HEK293 (cell line): Measurements from ENCODE around the gene ACVRL1.

Source experiments
- CTCF ChIP-seq: fragments of 450-650 bp; formaldehyde crosslinking; IDR thresholded peaks from 2 replicates; pipeline ENCODE4 v1.5.1; 2016; ENCODE audit warnings: missing biosample characterization, missing genetic modification characterization
- OSR2 ChIP-seq: fragments of 450-650 bp; formaldehyde crosslinking; IDR thresholded peaks from 2 replicates; pipeline ENCODE4 v1.5.1; 2016; ENCODE audit warnings: missing biosample characterization, missing genetic modification characterization
- ZNF274 ChIP-seq, 2 experiments: fragments of 200-500 bp in 1 of 2; fragments of 450-650 bp in 1 of 2; sonication (Bioruptor generic) in 1 of 2; formaldehyde crosslinking in 1 of 2; IDR thresholded peaks; 2 replicates each; pipeline versions ENCODE4 v1.5.1 to v1.6.1; 2014 to 2016; ENCODE audit warnings: borderline replicate concordance in 1 of 2, inconsistent platforms in 1 of 2, low read length in 1 of 2, missing biosample characterization in 1 of 2, missing genetic modification characterization in 1 of 2
- ZNF501 ChIP-seq: fragments of 450-650 bp; formaldehyde crosslinking; IDR thresholded peaks from 2 replicates; pipeline ENCODE4 v1.5.1; 2016; ENCODE audit warnings: missing biosample characterization, missing genetic modification characterization

- TF ChIP-seq ZNF274 (IDR thresholded peaks at IDR 0.05; ENCODE audit: low read length), result no peak
- TF ChIP-seq ZNF274 (tag by site-specific recombination; IDR thresholded peaks at IDR 0.05; ENCODE audit: borderline replicate concordance), result no peak
- no peak for TF ChIP-seq CTCF
- TF ChIP-seq OSR2 (tag by site-specific recombination), result no peak
- no peak for TF ChIP-seq ZNF501 (tag by site-specific recombination)
Measured at GRCh38 chr12:51874000-51874399, 33.3 kb upstream of the ACVRL1 start.
